Stimulated activated CD4-positive, alpha-beta T cell treated with anti-CD3 and anti-CD28 coated beads, Interleukin-4, amount 100 ng/mL, for 48 hours (primary cell): ENCODE results near the gene PLS3.

Experiments used
- DNase-seq, 2 donors: peaks; one replicate each; pipeline ENCODE4 v3.0.0-alpha.2; 2020; ENCODE audit warnings: low read depth in 2 of 2

The PLS3 gene

DNA sequence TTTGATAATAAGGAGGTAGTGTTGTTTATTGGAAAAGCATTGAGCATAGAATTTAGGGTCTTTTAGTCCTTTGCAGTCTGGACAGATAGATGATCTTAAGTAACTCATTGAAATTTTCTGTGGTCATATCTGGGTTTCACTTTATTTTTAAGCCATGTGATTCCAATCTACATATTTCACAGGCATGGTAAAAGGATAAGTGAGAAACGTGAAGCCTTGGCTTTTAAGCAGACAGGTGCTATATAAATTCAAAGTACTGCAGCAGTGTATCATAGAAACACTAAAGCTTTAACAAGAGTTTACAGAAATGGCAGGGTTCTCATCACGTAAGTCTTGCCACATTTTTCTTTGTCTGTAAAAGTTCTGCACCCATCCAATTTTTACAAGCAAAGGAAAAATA, 4.9 kb downstream of the PLS3 start:
- no peak for DNase-seq

DNA sequence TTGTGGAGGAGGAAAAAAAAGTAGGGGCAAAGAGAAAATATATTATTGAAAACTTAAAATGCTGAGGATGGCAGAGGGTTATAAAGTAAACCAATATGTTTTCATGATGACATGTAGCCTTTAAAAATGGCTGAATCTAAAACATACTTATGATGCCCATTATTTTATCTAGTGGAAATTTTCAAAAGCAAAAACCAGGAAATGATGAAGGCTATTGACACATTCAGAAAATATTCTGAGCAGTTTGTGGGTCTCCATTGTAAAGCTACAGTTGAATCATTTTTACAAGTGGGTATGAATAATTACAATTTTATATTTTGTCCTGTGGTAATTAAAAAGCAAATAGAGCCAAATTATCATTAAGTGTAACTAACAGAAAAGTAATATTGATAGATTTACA, 10.7 kb downstream of the PLS3 start:
- no peak for DNase-seq

DNA sequence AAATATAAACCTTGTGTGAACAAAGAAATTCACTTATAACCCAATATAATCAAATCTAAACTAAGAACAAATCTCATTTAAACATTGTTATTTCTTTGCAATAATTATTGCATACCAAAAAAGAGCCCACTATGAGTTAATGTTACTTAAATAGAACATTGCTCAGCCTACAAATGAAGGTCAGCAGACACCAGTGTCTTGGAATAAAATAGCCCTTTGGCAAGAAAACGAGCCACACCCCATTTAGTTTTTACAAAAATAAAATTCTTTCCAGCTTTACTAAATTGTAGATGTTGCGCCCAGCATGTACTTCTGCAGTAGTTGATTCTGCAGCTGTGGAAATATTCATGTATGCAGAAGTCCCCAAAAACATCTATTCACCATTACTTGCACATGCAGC, 12.2 kb downstream of the PLS3 start:
- no peak for DNase-seq

DNA sequence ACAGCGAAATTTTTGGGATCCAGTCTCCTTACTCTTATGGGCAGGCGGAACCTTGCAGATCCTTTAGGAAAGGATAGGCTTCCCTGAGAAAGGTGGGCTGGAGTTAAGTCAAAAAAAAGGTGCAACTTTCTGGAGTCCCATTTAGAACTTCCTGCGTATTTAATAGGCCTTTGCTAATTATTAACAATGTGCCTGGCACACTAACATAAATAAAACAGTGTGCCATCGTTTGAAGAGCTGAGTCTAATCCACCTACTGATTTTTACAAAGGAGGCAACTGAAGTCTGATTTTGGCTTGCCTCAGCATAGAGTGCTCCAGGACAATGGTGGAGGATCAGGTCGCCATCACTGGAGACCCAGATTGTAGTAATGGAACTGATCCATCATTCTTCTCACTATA, 15.7 kb downstream of the PLS3 start:
- no peak for DNase-seq

DNA sequence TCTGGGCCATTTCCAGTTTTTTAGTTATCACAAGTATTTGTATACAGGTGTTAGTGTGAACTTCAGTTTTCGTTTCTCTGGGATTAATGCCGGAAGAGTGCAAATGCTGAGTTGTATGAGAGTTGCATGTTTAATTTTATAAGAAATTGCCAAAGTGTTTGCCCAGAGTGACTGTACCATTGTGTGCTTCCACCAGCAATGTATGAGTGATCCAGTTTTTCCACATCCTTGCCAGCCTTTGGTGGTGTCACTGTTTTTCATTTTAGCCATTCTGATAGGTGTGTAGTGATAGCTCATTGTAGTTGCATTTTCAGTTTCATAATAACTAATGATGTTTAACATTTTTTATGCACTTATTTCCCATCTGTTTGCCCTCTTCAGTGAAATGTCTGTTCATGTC, 18.4 kb downstream of the PLS3 start:
- DNase-seq, result no peak

DNA sequence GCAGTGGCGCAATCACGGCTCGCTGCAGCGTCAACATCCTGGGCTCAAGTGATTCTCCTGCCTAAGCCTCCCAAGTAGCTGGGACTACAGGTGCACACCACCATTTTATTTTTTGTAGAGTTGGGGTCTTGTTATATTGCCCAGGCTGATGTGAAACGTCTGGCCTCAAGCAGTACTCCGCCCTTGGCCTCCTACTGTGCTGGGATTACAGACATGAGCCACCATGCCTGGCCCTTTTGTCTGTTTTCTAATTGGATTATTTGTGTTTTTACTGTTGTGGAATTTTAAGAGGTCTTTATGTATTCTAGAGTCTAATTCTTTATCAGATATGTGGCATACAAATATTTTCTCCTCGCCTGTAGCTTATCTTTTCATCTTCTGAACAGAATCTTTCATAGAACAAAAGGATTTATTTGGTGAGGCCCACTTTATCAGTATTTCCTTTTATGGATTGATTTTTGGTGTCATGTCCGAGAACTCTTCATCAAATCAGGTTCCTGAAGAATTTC, 18.9 kb downstream of the PLS3 start:
- DNase-seq, result no peak

DNA sequence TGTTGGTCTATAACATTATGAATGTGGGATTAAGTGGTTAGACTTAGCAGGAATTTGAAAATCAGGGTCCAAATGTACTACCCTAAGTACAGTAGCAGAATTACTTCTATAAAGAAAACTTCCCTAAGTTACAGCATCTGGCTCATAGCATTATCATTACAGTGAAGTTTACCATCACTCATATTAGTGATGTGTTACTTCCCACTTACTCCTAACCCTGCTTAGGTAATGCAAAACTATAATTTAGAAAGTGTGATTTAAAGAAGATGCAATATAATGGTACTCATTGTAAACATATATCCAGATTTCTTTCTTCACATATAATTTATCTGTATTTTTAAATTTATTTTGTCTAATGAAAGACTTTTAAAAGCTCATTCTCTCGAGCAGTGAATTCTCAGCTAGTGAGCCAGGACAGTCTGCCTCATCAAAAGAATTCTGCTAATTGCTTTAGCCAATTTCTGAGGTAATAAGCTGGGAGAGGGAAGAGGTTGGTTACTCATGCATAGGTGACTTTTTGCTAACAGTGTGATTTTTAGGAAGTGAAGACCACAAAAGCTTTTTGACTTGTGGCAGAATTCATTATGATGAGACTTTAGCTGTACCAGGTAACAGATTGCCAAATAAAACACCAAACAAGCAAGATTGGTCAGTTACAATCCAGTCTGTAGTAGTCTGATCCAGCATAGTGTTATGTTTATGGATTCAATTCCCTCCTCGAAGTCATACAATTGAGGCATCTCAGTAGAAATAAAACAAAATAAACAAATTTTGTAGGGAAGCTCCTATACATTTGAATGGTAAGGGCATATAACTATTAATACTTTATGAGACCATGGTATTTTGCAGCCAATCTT, 21.0 kb downstream of the PLS3 start:
- DNase-seq, result no peak

DNA sequence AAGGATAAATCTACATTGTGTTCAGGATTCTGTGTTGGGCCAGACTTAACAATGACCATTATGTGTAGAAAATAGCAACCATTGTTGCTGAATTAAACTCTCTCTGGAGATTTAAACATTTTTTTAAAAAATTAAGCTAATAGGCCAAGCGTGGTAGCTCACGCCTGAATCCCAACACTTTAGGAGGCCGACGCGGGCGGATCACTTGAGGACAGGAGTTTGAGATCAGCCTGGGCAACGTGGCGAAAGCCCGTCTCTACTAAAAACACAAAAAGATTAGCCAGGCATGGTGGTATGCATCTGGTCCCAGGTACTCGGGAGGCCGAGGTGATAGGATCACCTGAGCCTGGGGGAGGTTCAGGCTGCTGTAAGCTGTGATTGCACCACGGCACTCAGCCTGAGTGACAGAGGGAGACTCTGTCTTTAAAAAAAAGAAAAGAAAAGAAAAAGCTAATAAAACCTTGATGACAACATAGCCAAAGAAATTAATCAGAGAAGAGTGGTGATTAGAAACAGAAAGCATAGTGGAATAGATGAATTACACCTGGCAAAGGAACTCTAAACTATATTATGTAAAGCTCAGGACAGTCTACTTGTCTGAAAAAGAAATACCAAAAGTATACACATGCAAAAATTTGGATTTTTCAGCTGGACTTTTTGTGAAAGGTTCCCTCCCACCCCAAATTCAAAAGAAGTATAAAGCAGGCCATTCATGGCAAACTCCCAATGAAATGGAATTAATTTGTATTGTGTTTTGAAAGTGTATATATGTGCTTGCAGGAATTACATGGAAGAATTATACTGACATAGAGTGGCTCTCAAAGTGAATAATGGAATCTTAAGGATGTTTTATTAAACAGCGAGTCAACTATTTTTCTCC, 21.9 kb downstream of the PLS3 start:
- no peak for DNase-seq

DNA sequence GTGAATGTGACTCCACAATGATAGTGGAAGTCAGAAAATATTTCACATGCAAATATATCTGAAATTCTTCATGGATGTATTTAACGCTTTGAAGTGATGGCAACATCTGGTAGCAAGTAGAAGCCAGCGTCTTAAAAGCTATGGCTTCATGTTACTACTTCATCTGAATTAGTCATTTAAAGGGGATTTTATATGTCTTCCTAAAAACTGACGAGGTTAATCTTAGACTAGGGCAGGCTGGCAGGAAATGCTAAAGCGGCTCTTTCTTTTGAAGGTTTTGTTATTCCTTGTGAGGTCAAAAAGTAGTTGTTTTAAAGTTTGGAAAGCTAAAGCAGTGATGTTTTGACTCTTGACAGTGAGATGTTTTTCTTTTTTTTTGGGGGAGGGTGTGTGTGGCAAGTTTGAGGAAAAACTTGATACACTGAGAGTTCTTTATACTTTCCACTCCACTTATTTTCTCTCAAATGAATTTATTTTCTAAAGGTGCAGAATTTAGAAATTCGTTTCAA, 22.6 kb downstream of the PLS3 start:
- no peak for DNase-seq

DNA sequence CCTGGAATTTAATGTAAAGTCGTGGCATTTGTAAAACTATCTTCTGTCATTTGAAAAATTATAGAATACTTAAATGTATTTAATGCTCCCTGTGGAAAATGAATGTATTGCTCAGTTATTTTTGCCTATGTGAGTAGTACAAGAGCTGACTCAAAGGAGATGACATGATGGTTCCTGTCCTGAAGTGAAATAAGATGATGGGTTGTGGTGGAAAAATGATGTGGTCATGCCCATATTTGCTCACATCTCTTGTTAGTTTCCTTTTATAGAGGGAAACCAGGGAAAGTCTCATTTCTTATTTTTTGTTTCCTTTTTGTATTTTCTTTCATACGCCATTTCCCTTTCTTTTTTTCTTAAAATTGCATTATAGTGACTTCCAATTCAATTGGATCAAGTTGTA, 23.7 kb downstream of the PLS3 start:
- DNase-seq, result no peak

DNA sequence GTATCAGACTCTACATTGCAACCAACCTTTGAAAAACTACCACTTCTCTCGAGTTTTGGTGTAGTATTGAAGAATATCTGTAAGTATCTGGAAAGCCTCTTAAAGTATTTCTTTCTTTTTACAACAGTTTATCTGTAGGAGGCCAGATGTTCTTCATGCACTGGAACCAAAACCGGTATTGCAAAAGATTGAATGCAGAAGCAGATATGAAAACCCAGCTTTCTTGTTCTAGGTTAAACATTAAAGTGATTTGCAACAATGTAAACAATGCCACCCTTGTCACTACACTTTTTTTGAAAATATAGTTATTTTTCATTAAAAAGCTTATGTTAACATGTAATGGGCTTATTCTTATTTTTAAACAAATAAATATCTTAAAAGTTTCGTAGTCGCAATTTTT, 27.2 kb downstream of the PLS3 start:
- no peak for DNase-seq

DNA sequence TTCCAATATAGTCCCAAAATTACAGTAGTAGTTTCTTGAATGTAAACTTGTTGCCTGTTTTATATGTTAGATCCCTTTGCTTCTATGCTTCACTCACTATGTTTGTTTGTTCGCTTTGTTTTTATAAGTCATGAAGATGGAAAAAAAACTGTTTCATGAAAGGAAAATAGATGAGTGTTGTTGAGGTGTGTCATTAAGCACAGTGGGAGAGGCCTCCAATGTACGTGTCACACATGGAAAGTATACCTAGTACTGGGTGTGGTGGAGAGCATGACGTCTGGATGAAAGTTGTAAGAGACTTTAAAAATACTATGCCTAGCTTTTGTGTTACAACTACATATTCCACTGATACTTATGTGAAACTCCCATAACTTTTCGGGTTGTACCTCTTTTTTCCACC, 28.4 kb downstream of the PLS3 start:
- DNase-seq, result no peak

DNA sequence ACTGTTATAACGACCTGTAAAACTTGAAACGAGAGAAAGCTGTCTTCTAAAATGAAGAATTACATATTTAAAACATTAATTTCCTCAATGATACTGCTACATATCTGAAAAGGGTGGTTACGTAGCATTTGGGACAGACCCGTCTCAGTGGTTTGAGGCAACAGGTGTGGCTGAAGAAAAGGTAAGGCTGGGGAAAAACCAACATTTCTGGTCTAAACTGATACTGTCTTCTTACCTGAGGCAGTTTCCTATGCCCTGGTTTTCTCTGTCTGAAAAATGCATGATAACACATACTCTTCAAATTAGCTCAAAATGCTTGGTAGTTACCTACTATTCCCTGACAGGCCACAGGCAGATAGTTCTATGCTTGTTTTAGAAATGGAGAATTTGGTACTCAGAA, 30.4 kb downstream of the PLS3 start:
- no peak for DNase-seq

DNA sequence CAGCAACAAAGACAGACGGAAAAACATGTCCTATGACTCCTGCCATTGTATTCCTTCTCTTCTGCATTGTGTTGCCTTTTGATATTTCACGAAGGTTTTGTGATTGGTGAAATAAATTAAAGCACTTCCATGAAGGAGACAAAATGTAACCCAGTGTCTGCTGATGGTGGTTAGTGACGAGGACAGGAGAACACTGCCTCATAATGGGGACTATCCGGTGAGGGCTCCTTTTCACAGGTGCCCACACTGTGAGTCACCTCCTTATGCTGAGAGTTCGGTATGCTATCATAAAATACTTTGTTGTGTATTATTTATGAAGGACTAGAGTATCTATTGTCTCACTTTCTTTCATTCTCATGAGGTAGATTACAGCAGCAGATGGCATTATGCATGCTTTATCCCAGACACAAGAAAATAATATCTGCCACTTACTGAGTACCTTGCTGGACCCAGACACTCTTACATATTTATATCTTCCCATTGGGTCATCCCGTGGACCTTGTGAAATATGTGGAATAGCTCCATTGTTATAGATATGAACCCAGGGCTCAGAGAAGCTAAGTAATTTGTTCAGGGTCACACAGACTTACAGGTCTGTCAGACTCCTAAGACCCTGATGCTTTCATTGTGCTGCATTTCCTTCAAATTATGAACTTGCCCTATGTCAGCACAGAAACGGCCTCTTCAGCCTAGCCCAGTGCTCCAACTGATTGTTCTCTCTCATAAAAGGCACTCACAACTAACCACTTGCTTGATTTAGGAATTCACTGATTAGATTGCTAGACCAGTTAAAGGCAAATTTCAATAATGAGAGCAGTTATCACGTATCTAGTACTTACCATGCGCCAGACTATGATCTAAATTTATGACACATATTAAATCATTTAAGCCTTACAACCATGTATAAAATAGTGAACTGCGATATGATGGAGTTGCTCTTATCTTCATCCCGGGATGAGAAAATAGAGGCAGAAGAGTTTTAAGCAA, 31.2 kb downstream of the PLS3 start:
- no peak for DNase-seq

DNA sequence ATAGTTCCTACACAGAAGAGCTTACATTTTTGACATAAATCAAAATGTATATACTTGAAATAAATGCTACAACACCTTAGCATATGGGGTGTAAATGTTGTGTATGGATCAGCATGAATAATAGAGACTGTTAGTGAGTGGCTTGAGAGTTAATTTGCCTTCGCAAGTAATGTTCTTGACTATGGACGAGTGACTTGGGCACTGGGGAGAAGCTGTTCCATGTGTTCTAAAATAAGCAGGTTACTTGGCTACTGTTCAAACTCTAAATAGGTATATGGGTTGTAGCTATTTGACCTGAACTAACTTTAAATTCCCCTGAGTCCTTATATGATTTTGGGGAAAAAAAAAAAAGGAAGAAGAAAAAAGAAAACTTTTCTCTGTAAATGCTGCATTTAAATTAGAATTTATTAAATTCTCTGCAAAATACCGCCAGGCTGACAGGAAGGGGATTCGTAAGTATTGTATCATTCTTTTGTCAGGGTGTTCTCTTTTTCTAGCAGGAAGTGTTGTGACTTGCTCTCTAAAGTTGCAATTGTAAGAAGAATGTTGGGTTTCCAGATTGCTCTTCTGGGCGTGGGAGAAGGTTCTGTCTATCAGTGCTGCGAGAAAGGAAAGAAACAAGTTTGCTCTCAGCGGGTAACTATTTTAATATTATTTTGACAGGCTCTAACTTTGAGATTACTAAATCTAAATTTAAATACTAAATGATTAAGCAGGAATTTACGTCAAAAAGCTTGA, 32.2 kb downstream of the PLS3 start:
- no peak for DNase-seq

DNA sequence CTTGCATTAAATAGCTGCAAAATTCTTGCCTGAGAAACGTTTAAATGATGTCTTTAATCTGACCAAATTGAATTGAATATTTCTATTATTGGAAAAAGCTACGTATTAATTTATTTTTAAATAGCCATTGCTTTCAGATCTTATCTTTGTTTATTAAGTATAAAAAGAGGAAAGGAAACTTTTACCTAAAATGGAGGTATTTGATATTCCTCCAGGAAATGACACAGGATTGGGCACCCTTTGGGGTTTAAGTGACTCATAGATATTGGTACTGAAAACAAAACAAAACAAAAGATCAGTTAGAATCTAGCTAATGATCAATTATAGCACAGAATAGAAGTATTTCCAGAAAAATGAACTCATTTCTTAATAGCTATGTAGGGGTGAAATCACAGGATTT, 34.1 kb downstream of the PLS3 start:
- DNase-seq, result no peak

DNA sequence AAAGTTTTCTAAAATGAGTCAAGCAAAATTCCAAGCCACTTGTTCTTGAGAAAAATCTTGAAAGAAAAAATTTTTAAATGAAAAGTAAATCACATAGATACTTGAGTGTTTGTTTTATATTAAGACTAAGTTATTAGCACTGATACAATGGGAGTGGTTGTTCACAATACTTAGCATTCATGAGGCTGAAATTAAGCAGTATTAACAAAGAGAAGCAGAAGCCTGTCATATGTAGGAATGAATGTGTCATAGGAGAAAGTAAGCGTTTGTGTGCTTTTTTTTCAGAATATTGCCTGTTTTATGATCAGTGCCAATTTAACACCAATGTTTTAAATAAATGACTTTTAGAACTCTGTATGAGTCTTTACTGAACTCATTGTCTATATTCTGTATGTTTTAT, 37.6 kb downstream of the PLS3 start:
- no peak for DNase-seq

DNA sequence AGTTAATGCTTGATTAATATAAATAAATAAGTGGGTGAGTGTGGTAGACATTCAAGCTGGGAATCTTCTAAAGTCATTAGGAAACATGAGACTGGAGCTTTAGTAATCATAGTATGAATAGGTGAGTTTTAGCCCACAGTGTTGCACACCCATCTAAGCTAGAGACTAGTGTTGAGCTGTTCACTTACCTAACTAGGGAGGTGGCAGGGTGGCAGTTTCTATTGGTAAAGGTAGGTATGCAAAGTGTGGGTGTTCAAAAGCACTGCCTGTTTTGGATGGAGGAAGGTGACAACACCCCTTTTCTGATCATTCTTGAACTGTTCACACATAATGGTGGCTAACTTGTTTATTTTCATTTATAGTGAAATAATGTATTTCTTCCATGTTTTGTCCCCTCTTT, 41.3 kb downstream of the PLS3 start:
- no peak for DNase-seq

DNA sequence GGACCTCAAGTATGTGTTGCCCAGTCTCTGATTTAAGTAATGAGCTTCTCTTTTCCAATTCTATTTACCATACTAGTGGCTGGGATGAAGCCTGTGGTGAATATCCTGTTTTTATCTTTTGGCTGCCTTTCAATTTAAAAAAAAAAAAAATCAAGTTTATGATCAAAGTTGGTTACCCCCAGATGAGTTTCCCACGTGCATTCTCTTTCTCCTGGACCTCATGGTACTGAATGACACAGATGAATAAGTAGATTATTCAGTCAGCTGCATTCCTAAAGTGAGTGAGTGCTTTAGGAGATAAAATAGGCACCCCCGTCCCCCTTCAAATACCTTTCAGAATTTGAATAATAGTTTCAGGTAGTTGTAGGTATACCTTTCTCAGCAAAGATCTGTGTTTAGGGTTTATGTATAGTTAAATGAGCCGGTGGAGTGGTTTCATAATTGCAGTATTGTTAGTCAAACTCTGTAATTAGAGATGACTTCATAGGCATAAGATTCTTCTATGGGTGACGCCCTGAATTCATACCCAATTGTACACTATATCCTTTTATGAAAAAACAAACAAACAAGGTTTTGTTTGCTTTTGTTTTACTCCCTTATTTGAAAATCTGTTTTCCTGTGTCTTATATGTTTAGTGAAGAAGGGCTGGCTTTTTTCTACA, 41.9 kb downstream of the PLS3 start:
- DNase-seq, result no peak

DNA sequence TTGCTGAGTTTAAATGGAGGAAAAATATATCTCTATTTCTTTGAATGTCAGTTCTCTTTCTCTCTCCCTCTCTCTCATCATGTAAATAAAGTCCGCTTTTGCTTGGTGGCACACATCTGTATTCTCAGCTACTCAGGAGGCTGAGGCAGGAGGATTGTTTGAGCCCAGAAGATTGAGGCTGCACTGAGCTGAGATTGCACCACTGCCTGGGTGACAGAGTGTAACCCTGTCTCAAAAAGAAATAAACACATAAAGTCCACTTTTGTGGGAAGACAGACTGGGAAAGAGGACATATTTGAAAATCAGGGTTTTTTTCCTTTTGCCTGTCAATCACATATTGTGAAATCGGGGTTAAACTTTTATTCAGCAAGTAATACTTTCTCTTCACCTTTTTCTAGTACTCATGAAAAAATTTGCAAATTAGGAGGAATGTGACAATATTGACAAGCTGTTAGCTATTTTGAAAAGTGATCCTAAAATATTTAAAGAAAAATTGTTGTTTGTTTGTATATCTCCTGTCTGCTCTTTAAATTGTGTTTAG, 42.6 kb downstream of the PLS3 start:
- no peak for DNase-seq
